ENCODE measurements around the gene PRC1. TPM values are rescaled to one million over a fixed set of nuclear protein-coding genes. Genes with fewer than 3 reads are reported as not detected.

Gene PRC1
- total and polyA plus RNA-seq, 2 of the 13 experiments (the other 11 are each of a cell fraction or from before 2014, with no cell fraction given), result 137 to 162 TPM

DNA sequence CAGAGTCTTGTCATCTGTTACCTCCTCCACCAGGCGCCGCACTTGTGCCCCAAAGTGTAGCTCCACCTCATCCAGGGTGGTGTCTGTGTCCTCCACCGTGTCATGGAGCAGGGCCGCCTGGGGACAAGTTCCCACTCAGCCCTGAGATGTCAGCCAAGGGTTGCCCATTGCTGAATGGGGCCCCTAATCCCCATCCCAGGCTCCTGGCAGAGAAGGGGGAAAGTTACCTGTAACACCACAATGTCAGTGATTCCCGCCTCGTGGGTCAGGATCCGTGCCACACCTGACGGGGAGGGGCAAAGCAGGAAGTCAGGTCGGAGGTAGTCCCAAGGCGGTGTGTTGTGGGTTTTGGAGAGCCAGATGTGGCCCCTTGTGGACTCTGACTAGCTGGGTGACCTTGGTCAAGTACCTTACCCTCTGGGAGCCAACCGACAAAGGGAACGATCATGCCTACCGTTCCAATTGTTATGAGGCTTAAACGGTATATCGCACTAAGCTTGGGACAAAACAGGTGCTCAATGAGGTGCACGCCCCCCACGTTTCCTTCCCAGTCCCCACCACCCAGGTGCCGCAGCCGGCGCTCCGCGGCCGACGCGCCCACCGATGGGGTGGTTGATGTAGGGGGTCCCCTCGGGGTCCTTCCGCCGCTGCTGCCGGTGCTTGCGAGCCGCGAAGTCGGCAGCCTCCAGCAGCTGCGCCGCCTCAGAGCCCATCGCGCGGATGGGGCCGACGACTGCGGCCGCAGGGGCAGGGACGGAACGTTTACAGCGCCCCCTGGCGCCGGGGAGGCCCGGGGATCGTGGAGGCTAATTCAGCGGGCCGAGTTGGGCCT lies 62.3 kb downstream of the PRC1 start, which contains the start of gene HDDC3 (continued):
- TF ChIP-seq, protein P1, sequence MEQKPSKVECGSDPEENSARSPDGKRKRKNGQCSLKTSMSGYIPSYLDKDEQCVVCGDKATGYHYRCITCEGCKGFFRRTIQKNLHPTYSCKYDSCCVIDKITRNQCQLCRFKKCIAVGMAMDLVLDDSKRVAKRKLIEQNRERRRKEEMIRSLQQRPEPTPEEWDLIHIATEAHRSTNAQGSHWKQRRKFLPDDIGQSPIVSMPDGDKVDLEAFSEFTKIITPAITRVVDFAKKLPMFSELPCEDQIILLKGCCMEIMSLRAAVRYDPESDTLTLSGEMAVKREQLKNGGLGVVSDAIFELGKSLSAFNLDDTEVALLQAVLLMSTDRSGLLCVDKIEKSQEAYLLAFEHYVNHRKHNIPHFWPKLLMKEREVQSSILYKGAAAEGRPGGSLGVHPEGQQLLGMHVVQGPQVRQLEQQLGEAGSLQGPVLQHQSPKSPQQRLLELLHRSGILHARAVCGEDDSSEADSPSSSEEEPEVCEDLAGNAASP (CRISPR knock-in tag; IDR thresholded peaks at IDR 0.05; ENCODE audit: borderline replicate concordance), result peak; percentile 80
- TF ChIP-seq ZSCAN20 (CRISPR knock-in tag; IDR thresholded peaks at IDR 0.05; ENCODE audit: borderline replicate concordance), result peak; percentile 76; the same call in 1 of the 2 replicates
- TF ChIP-seq KDM6A (CRISPR knock-in tag; IDR thresholded peaks at IDR 0.05; ENCODE audit: low read depth), result no peak
- TF ChIP-seq MTF2 (CRISPR knock-in tag; IDR thresholded peaks at IDR 0.05; ENCODE audit: borderline replicate concordance), result peak; percentile 95; the same call in 1 of the 2 replicates
- TF ChIP-seq FOXA3 (CRISPR knock-in tag; IDR thresholded peaks at IDR 0.05), result peak; percentile 23; the same call in 1 of the 2 replicates
- TF ChIP-seq, protein P2, sequence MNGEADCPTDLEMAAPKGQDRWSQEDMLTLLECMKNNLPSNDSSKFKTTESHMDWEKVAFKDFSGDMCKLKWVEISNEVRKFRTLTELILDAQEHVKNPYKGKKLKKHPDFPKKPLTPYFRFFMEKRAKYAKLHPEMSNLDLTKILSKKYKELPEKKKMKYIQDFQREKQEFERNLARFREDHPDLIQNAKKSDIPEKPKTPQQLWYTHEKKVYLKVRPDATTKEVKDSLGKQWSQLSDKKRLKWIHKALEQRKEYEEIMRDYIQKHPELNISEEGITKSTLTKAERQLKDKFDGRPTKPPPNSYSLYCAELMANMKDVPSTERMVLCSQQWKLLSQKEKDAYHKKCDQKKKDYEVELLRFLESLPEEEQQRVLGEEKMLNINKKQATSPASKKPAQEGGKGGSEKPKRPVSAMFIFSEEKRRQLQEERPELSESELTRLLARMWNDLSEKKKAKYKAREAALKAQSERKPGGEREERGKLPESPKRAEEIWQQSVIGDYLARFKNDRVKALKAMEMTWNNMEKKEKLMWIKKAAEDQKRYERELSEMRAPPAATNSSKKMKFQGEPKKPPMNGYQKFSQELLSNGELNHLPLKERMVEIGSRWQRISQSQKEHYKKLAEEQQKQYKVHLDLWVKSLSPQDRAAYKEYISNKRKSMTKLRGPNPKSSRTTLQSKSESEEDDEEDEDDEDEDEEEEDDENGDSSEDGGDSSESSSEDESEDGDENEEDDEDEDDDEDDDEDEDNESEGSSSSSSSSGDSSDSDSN (CRISPR knock-in tag; IDR thresholded peaks at IDR 0.05), result peak; percentile 95
- TF ChIP-seq, protein P3, sequence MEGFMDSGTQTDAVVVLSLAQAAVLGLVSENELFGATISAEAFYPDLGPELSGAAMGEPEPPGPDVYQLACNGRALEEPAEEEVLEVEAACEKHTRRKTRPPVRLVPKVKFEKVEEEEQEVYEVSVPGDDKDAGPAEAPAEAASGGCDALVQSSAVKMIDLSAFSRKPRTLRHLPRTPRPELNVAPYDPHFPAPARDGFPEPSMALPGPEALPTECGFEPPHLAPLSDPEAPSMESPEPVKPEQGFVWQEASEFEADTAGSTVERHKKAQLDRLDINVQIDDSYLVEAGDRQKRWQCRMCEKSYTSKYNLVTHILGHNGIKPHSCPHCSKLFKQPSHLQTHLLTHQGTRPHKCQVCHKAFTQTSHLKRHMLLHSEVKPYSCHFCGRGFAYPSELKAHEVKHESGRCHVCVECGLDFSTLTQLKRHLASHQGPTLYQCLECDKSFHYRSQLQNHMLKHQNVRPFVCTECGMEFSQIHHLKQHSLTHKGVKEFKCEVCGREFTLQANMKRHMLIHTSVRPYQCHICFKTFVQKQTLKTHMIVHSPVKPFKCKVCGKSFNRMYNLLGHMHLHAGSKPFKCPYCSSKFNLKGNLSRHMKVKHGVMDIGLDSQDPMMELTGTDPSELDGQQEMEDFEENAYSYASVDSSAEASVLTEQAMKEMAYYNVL (CRISPR knock-in tag; IDR thresholded peaks at IDR 0.05; ENCODE audit: borderline replicate concordance), result peak; percentile 82
- TF ChIP-seq, protein P4, sequence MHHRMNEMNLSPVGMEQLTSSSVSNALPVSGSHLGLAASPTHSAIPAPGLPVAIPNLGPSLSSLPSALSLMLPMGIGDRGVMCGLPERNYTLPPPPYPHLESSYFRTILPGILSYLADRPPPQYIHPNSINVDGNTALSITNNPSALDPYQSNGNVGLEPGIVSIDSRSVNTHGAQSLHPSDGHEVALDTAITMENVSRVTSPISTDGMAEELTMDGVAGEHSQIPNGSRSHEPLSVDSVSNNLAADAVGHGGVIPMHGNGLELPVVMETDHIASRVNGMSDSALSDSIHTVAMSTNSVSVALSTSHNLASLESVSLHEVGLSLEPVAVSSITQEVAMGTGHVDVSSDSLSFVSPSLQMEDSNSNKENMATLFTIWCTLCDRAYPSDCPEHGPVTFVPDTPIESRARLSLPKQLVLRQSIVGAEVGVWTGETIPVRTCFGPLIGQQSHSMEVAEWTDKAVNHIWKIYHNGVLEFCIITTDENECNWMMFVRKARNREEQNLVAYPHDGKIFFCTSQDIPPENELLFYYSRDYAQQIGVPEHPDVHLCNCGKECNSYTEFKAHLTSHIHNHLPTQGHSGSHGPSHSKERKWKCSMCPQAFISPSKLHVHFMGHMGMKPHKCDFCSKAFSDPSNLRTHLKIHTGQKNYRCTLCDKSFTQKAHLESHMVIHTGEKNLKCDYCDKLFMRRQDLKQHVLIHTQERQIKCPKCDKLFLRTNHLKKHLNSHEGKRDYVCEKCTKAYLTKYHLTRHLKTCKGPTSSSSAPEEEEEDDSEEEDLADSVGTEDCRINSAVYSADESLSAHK (CRISPR knock-in tag; IDR thresholded peaks at IDR 0.05; ENCODE audit: borderline replicate concordance), result no peak
- no peak for TF ChIP-seq ZNF567 (CRISPR knock-in tag; IDR thresholded peaks at IDR 0.05; ENCODE audit: borderline replicate concordance)
- TF ChIP-seq CEBPG (CRISPR knock-in tag; IDR thresholded peaks at IDR 0.05), result 0 out of 2 replicates have a peak, but pooled peaks have one; percentile 4
- peak; percentile 28; the same call in 1 of the 2 replicates for TF ChIP-seq ZBTB21 (CRISPR knock-in tag; IDR thresholded peaks at IDR 0.05)
- 0 out of 2 replicates have a peak, but pooled peaks have one; percentile 49 for TF ChIP-seq ZNF572 (CRISPR knock-in tag; IDR thresholded peaks at IDR 0.05)
- TF ChIP-seq, protein P5, sequence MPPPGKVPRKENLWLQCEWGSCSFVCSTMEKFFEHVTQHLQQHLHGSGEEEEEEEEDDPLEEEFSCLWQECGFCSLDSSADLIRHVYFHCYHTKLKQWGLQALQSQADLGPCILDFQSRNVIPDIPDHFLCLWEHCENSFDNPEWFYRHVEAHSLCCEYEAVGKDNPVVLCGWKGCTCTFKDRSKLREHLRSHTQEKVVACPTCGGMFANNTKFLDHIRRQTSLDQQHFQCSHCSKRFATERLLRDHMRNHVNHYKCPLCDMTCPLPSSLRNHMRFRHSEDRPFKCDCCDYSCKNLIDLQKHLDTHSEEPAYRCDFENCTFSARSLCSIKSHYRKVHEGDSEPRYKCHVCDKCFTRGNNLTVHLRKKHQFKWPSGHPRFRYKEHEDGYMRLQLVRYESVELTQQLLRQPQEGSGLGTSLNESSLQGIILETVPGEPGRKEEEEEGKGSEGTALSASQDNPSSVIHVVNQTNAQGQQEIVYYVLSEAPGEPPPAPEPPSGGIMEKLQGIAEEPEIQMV (CRISPR knock-in tag; IDR thresholded peaks at IDR 0.05; ENCODE audit: low read depth), result no peak; the same call in 1 of the 2 replicates
- TF ChIP-seq, protein P6, sequence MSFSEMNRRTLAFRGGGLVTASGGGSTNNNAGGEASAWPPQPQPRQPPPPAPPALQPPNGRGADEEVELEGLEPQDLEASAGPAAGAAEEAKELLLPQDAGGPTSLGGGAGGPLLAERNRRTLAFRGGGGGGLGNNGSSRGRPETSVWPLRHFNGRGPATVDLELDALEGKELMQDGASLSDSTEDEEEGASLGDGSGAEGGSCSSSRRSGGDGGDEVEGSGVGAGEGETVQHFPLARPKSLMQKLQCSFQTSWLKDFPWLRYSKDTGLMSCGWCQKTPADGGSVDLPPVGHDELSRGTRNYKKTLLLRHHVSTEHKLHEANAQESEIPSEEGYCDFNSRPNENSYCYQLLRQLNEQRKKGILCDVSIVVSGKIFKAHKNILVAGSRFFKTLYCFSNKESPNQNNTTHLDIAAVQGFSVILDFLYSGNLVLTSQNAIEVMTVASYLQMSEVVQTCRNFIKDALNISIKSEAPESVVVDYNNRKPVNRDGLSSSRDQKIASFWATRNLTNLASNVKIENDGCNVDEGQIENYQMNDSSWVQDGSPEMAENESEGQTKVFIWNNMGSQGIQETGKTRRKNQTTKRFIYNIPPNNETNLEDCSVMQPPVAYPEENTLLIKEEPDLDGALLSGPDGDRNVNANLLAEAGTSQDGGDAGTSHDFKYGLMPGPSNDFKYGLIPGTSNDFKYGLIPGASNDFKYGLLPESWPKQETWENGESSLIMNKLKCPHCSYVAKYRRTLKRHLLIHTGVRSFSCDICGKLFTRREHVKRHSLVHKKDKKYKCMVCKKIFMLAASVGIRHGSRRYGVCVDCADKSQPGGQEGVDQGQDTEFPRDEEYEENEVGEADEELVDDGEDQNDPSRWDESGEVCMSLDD (CRISPR knock-in tag; IDR thresholded peaks at IDR 0.05; ENCODE audit: borderline replicate concordance), result no peak

All from HepG2 (cell line).